Mucosa of gallbladder (tissue), 1 donor: Measurements from ENCODE around the gene OTOGL. TPM values are rescaled to one million over a fixed set of nuclear protein-coding genes. Genes with fewer than 3 reads are reported as not detected.

Experiments used
- DNase-seq: peaks from one replicate; pipeline ENCODE4 v3.0.0-alpha.2; 2020; ENCODE audit warnings: low spot score
- total RNA-seq: library from RNA; stranded (reverse); gene quantifications from one replicate; pipeline ENCODE4 v1.2.1, GENCODE V29; 2021
- donor health status: DM: no; HTN: no; CAD: no.

OTOGL gene
- total RNA-seq, 1 donor from 2014 or later: 0.20 TPM

- no peak for DNase-seq
Measured at GRCh38 chr12:80129895-80130530, 30.7 kb downstream of the OTOGL start.

- DNase-seq: no peak
Measured at GRCh38 chr12:80135624-80136023, 36.3 kb downstream of the OTOGL start.

GRCh38 chr12:80140005-80140404 is 40.7 kb downstream of the OTOGL start:
- no peak for DNase-seq

- DNase-seq: no peak
Measured at GRCh38 chr12:80142640-80143039, 43.3 kb downstream of the OTOGL start.

GRCh38 chr12:80143537-80143936 is 44.2 kb downstream of the OTOGL start:
- no peak for DNase-seq

- peak; percentile 11 for DNase-seq
Measured at GRCh38 chr12:80149547-80150313, 50.4 kb downstream of the OTOGL start.

GRCh38 chr12:80151131-80151530 is 51.8 kb downstream of the OTOGL start:
- no peak for DNase-seq

- no peak for DNase-seq
Measured at GRCh38 chr12:80154261-80154660, 54.9 kb downstream of the OTOGL start.

- DNase-seq: no peak
Measured at GRCh38 chr12:80156306-80156705, 57.0 kb downstream of the OTOGL start.

GRCh38 chr12:80157645-80158044 is 58.3 kb downstream of the OTOGL start:
- DNase-seq: no peak

GRCh38 chr12:80161612-80162011 is 62.3 kb downstream of the OTOGL start:
- no peak for DNase-seq

GRCh38 chr12:80162177-80162576 is 62.8 kb downstream of the OTOGL start:
- DNase-seq: no peak

- DNase-seq: no peak
Measured at GRCh38 chr12:80165746-80166145, 66.4 kb downstream of the OTOGL start.

- no peak for DNase-seq
Measured at GRCh38 chr12:80166751-80167150, 67.4 kb downstream of the OTOGL start.

GRCh38 chr12:80168936-80169335 is 69.6 kb downstream of the OTOGL start:
- no peak for DNase-seq

GRCh38 chr12:80170915-80171314 is 71.6 kb downstream of the OTOGL start:
- no peak for DNase-seq

GRCh38 chr12:80173083-80173864 is 73.9 kb downstream of the OTOGL start:
- DNase-seq: no peak

GRCh38 chr12:80175307-80175930 is 76.1 kb downstream of the OTOGL start:
- no peak for DNase-seq

GRCh38 chr12:80176706-80177105 is 77.4 kb downstream of the OTOGL start:
- DNase-seq: no peak

GRCh38 chr12:80178846-80179245 is 79.5 kb downstream of the OTOGL start:
- no peak for DNase-seq

- no peak for DNase-seq
Measured at GRCh38 chr12:80183939-80184338, 84.6 kb downstream of the OTOGL start.

GRCh38 chr12:80184926-80185325 is 85.6 kb downstream of the OTOGL start:
- DNase-seq: no peak
